ENCODE data around the gene NEDD4L. TPM values are rescaled to one million over a fixed set of nuclear protein-coding genes. Genes with fewer than 3 reads are reported as not detected.

NEDD4L gene
- total RNA-seq, 2 experiments from 2014 or later: 11.2 to 13.7 TPM

DNA sequence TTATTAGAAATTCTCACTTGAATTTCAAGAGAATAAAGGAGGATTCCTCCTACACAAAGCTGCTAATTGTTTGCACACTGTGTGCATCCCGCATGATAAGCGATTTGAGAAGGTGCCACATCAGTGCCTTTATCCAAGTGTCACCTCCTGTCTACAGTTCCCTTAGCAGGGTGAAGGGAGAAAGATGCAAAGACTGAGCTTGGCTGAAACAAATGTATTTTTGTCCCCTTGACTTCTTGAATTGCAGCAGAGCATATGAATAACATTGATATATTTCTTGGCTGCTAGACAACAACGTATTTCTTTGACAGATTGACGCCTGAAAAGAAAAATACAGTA, 255.1 kb downstream of the NEDD4L start:
- Histone ChIP-seq H3K27me3 (ENCODE audit: control insufficient read depth in 1 of 2, insufficient read depth in 2 of 2, low read length in 2 of 2) (no peaks in the 10 kb centered on the region), H3K9me3 (ENCODE audit: control insufficient read depth in 1 of 2, insufficient read depth in 1 of 2, low read length in 2 of 2) (no peaks in the 10 kb centered on the region), H3K4me3 (ENCODE audit: low read length) (no peak overlapping the region), H3K27ac (ENCODE audit: low read depth in 1 of 2, low read length in 2 of 2) (no peak overlapping the region), H3K4me1 (ENCODE audit: insufficient read depth, low read length) (peaks cover 14% of the 10 kb centered on the region), H3K36me3 (ENCODE audit: insufficient read depth, low read length) (no peaks in the 10 kb centered on the region)
- H3K27me3 Mint-ChIP-seq: no peaks in the 10 kb centered on the region
- ChIA-PET CTCF (no interaction called here), POLR2A (no interaction called here)
- intact Hi-C loops (cut with DNase I, micrococcal nuclease): no loop called here
- TF ChIP-seq, protein P1, sequence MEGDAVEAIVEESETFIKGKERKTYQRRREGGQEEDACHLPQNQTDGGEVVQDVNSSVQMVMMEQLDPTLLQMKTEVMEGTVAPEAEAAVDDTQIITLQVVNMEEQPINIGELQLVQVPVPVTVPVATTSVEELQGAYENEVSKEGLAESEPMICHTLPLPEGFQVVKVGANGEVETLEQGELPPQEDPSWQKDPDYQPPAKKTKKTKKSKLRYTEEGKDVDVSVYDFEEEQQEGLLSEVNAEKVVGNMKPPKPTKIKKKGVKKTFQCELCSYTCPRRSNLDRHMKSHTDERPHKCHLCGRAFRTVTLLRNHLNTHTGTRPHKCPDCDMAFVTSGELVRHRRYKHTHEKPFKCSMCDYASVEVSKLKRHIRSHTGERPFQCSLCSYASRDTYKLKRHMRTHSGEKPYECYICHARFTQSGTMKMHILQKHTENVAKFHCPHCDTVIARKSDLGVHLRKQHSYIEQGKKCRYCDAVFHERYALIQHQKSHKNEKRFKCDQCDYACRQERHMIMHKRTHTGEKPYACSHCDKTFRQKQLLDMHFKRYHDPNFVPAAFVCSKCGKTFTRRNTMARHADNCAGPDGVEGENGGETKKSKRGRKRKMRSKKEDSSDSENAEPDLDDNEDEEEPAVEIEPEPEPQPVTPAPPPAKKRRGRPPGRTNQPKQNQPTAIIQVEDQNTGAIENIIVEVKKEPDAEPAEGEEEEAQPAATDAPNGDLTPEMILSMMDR (IDR thresholded peaks at IDR 0.05): no peak
- H3K9me3 Mint-ChIP-seq: no peaks in the 10 kb centered on the region
- H3K27ac Mint-ChIP-seq: no peak overlapping the region
- H3K4me3 Mint-ChIP-seq: no peak overlapping the region
- no peak for DNase-seq
- H3K36me3 Mint-ChIP-seq (ENCODE audit: low read depth): no peaks in the 10 kb centered on the region
- no peak for ATAC-seq (ENCODE audit: poor library complexity)
- peaks cover 23% of the 10 kb centered on the region for H3K4me1 Mint-ChIP-seq (ENCODE audit: low read depth)

- Mint-ChIP-seq H3K4me1 (ENCODE audit: low read depth) (peaks cover 29% of the 10 kb centered on the region), H3K9me3 (no peaks in the 10 kb centered on the region), H3K27ac (no peak overlapping the region), H3K27me3 (no peaks in the 10 kb centered on the region), H3K36me3 (ENCODE audit: low read depth) (no peaks in the 10 kb centered on the region), H3K4me3 (no peak overlapping the region)
- DNase-seq: no peak
- H3K36me3 ChIP-seq (ENCODE audit: insufficient read depth, low read length): no peaks in the 10 kb centered on the region
- no peak for ATAC-seq (ENCODE audit: poor library complexity)
- H3K4me3 ChIP-seq (ENCODE audit: low read length): no peak overlapping the region
- TF ChIP-seq, protein P1 (IDR thresholded peaks at IDR 0.05): no peak
- H3K27ac ChIP-seq (ENCODE audit: low read depth in 1 of 2, low read length in 2 of 2): no peak overlapping the region
- no peaks in the 10 kb centered on the region for H3K9me3 ChIP-seq (ENCODE audit: control insufficient read depth in 1 of 2, insufficient read depth in 1 of 2, low read length in 2 of 2)
- H3K4me1 ChIP-seq (ENCODE audit: insufficient read depth, low read length): peaks cover 16% of the 10 kb centered on the region
- intact Hi-C loops (cut with DNase I, micrococcal nuclease): loop anchor here in 1 of 2 experiments (5.0 kb wide), 1 partner anchor 767 kb away; no protein-coding TSS in a partner anchor
- no peaks in the 10 kb centered on the region for H3K27me3 ChIP-seq (ENCODE audit: control insufficient read depth in 1 of 2, insufficient read depth in 2 of 2, low read length in 2 of 2)
- CTCF ChIA-PET: no interaction called here
- POLR2A ChIA-PET: interaction anchor here (1.3 to 2.6 kb wide), 2 partner anchors 11 to 13 kb away, joined by 4 to 11 read pairs; no protein-coding TSS in a partner anchor
Observed at GRCh38 chr18:58299936-58300335, 255.9 kb downstream of the NEDD4L start.

- Mint-ChIP-seq H3K27me3 (no peaks in the 10 kb centered on the region), H3K27ac (no peak overlapping the region), H3K4me1 (ENCODE audit: low read depth) (peaks cover 29% of the 10 kb centered on the region), H3K4me3 (no peak overlapping the region), H3K36me3 (ENCODE audit: low read depth) (peaks cover 2% of the 10 kb centered on the region), H3K9me3 (no peaks in the 10 kb centered on the region)
- no peak overlapping the region for H3K4me3 ChIP-seq (ENCODE audit: low read length)
- intact Hi-C loops (cut with DNase I, micrococcal nuclease): loop anchor here in 1 of 2 experiments (5.0 kb wide), 1 partner anchor 766 kb away; no protein-coding TSS in a partner anchor
- no peak overlapping the region for H3K27ac ChIP-seq (ENCODE audit: low read depth in 1 of 2, low read length in 2 of 2)
- ChIA-PET CTCF (no interaction called here), POLR2A (interaction anchor here (1.3 to 2.6 kb wide), 2 partner anchors 10 to 13 kb away, joined by 4 to 11 read pairs; no protein-coding TSS in a partner anchor)
- ATAC-seq (ENCODE audit: poor library complexity): no peak
- H3K27me3 ChIP-seq (ENCODE audit: control insufficient read depth in 1 of 2, insufficient read depth in 2 of 2, low read length in 2 of 2): no peaks in the 10 kb centered on the region
- H3K9me3 ChIP-seq (ENCODE audit: control insufficient read depth in 1 of 2, insufficient read depth in 1 of 2, low read length in 2 of 2): peaks cover 0 to 2% of the 10 kb centered on the region in 2 experiments
- peaks cover 16% of the 10 kb centered on the region for H3K4me1 ChIP-seq (ENCODE audit: insufficient read depth, low read length)
- no peak for DNase-seq
- no peaks in the 10 kb centered on the region for H3K36me3 ChIP-seq (ENCODE audit: insufficient read depth, low read length)
- TF ChIP-seq, protein P1 (IDR thresholded peaks at IDR 0.05): no peak
Observed at GRCh38 chr18:58300867-58301266, 256.8 kb downstream of the NEDD4L start.

Measured in CD4-positive, alpha-beta T cell (primary cell).